Measurements from ENCODE around the gene POMT1.

- TF ChIP-seq CTCF (IDR thresholded peaks at IDR 0.05): no peak
- TF ChIP-seq POLR2AphosphoS5 (IDR thresholded peaks at IDR 0.05; ENCODE audit: insufficient read depth in 1 of 2, low read depth in 1 of 2): no peak
These were observed 5.8 kb upstream of the POMT1 start for GRCh38 chr9:131496844-131497405.
